Embryonic facial prominence (tissue), 1 donor: ENCODE data around the gene SLC7A8.
"Not testable (repeated sequence)": the region's sequence is repeated elsewhere in the genome, so short reads cannot be mapped to it uniquely, and the experiment has no call there.

ENCODE experiments used
- DNase-seq: peaks from one replicate; pipeline ENCODE4 v3.0.0-alpha.2; 2016; ENCODE audit errors: extremely low spot score

SLC7A8 gene

DNA sequence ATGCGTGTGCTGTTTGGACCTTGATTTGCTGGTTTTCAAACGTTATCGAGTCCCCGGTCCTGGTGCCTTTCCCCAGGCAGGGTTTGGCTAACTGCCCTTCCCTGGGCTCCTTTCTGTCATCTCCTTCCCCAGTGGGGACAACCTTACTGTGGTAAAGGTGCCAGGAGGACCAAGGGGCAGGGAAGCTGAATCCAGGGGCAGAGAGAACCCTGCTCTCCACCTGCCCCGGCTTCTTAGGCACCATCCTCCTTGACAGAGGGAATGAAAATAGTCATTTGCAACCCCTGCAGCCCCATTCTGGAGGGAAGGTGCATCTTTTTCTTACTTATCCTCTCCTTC is 69.4 kb downstream of the SLC7A8 start:
- no peak for DNase-seq

GRCh38 chr14:23113431-23114119 is 69.9 kb downstream of the SLC7A8 start:
- no peak for DNase-seq

- no peak for DNase-seq
These were observed 70.9 kb downstream of the SLC7A8 start for GRCh38 chr14:23112359-23113178.

- DNase-seq: no peak
These were observed 72.7 kb downstream of the SLC7A8 start for GRCh38 chr14:23110579-23111365.

DNA sequence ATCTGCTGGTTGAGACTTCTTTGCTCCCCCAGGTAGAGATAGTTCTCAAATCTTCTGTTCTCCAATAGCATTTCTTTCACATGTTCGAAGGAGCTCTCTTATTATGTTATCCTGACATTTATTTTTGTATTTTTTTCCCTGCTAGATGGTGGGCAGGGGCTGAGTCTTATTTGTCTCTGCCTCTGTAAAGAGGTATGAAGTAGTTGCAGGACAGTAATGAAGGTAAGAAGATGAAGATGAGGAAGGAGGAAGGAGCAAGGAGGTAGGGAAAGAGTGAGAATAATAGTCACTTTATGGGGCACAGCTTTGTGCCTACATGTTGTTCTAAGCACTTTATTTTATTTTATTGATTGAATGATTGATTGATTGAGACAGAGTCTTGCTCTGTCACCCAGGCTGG is 73.7 kb downstream of the SLC7A8 start:
- no peak for DNase-seq

- not testable (repeated sequence) for DNase-seq
These were observed 75.3 kb downstream of the SLC7A8 start for GRCh38 chr14:23108169-23108568.

- not testable (repeated sequence) for DNase-seq
These were observed 75.8 kb downstream of the SLC7A8 start for GRCh38 chr14:23107620-23108019.

DNA sequence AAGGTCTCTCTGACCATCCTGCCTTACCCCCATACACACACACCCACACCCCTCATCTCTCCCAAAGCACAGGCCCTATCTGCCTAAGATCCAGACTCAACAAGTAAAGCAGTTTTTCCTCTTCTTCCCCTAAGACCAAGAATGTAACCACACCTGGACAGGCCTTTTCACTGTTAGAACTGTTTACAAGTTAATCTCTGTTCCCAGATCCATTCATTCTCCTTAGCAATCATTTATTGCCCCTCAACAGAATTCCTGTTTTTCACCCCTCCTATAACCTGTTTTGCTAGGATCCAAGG is 76.8 kb downstream of the SLC7A8 start:
- DNase-seq: no peak

DNA sequence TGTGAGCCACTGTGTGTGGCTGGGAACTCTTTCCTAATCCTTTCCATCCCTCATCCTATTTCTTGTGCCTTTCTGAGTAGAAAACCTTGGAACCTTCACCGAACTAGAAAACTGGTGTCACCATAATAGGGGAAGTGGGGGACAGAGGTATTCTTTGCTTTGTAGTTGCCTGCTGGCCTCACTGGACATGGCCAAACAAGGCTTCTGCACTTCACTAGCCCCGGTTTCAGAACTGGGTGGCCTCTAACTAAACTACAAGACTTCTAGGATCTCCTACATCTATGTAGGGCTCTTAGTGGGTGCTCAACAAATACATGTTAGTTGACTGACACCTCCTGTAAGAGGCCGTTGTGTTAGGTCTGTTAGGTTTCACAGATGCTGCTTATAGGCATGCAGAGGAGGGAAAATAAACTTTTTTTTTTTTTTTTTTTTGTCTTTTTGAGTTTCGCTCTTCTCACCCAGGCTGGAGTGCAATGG is 78.1 kb downstream of the SLC7A8 start:
- no peak for DNase-seq

DNA sequence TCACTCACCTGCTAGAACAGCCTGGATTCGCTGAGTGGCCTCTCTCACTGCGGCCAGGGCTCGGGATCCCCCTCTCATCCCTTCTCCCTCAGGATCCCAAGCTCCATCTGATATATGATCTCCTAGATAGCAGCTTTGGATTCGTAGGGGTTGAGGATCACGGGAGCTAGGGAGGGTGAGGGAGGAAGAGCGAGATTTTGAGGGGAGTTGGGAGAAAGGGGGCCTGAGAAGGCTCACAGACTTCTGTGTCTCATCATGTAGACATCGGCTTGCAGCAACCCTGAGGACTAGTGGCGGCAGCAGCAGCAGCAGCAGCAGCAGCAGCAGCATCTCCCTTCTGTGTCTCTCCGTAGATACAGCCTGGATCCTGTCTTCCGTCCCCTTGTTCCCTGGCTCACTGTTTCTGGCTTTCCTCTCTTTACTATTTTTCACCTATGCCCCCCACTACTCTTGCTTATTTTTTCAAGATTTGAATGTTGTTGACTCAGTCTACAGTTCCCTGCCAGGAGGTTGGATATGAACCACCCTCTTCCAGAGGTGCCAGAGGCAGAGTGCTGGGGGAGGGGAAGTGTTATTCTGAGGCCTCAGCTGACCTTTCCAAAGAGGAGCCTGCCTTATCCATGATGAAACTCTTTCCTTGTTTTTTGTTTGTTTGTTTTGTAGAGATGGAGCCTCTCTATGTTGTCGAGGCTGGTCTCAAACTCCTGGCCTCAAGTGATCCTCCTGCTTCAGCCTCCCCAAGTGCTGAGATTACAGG is 78.7 kb downstream of the SLC7A8 start, which contains the start of gene CIROP:
Gene CIROP (minus strand): TSS at position 399 of the 757 bp plus-strand sequence. CDS start 69 bp downstream, at position 330.
- no peak for DNase-seq

- no peak for DNase-seq
These were observed 79.3 kb downstream of the SLC7A8 start for GRCh38 chr14:23104070-23104590.

GRCh38 chr14:23103581-23103980 is 79.9 kb downstream of the SLC7A8 start:
- no peak for DNase-seq

GRCh38 chr14:23102801-23103200 is 80.7 kb downstream of the SLC7A8 start:
- DNase-seq: no peak

DNA sequence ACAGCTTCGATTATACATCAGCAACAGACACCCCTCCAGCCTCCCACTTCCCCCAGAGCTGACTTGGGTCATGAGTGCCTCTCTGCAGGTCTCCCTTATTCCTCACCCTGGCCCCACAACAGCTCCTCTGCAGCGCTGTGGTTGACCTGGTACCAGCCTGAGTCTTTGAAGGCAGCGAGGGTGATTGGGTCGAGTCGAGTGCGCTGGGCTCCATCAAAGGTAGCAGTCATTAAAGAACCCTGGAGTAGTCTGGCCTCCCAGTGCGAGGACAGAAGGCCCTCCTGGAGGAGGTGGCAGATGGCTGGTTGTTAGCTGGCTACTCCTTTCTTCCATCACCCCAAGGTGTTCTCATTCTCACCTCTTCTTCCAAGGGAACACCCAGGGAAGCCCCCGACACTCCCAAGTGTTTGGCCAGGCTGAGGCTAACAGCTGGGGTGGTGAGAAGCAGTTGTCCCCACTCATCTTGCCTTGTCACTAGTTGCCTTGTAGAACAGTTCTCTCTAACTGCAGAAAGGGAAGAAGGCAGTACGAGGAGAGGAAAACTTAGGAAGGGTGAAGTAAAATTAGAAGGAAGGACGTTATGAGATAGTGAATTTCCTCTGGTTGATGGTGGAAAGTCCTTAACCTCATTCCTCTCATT is 81.4 kb downstream of the SLC7A8 start:
- DNase-seq: no peak

GRCh38 chr14:23101213-23101970 is 82.1 kb downstream of the SLC7A8 start:
- DNase-seq: no peak

- DNase-seq: no peak
These were observed 84.1 kb downstream of the SLC7A8 start for GRCh38 chr14:23099212-23099861.

GRCh38 chr14:23097786-23098185 is 85.7 kb downstream of the SLC7A8 start:
- DNase-seq: no peak

GRCh38 chr14:23095196-23096108 is 88.0 kb downstream of the SLC7A8 start, which contains the start of gene C14orf119:
TSS of gene C14orf119 (plus strand) at chr14:23095505. CDS start at chr14:23097659, 2,154 bp downstream.
- peak; percentile 99 for DNase-seq
